Stomach (tissue), 9 donors: ENCODE results near the gene LRRC55. TPM values are rescaled to one million over a fixed set of nuclear protein-coding genes. Genes with fewer than 3 reads are reported as not detected.

Experiments
- DNase-seq, 2 donors: peaks; one replicate each; pipeline versions ENCODE4 v3.0.0 to v3.0.0-alpha.2; 2013 to 2019
- H3K27ac ChIP-seq, 5 donors: fragments of 200-600 bp in 4 of 5; sonication (generic) in 4 of 5; one replicate each; pipeline ENCODE4 v1.5.1; 2013 to 2019; ENCODE audit warnings: mild to moderate bottlenecking in 1 of 5, moderate library complexity in 1 of 5
- H3K27me3 ChIP-seq, 3 donors: fragments of 200-600 bp; sonication (generic); one replicate each; pipeline ENCODE4 v1.5.1; 2017 to 2019; ENCODE audit warnings: mixed run types in 1 of 3
- H3K36me3 ChIP-seq, 4 donors: fragments of 200-600 bp; sonication (generic); 1 replicate in 3 of 4; 2 replicates in 1 of 4; pipeline ENCODE4 v1.5.1; 2016 to 2019
- H3K4me1 ChIP-seq, 4 donors: fragments of 200-600 bp; sonication (generic); one replicate each; pipeline ENCODE4 v1.5.1; 2016 to 2019
- H3K4me3 ChIP-seq, 4 donors: fragments of 200-600 bp; sonication (generic) in 3 of 4; one replicate each; pipeline ENCODE4 v1.5.1; 2016 to 2019; ENCODE audit warnings: mild to moderate bottlenecking in 1 of 4
- H3K9me3 ChIP-seq, 4 donors: fragments of 200-600 bp; sonication (generic); one replicate each; pipeline ENCODE4 v1.5.1; 2016 to 2019
- CTCF ChIP-seq, 7 experiments: fragments of 450-650 bp in 4 of 7; fragments of 200-600 bp in 3 of 7; sonication (generic) in 3 of 7; IDR thresholded peaks; one replicate each; pipeline ENCODE4 v1.5.1; 2016 to 2019; ENCODE audit warnings: antibody characterized with exemption in 7 of 7, control low read depth in 2 of 7, mild to moderate bottlenecking in 1 of 7
- EP300 ChIP-seq: sonication (generic); formaldehyde crosslinking; IDR thresholded peaks from one replicate; pipeline ENCODE4 v1.6.1; 2017; ENCODE audit warnings: antibody characterized with exemption
- POLR2A ChIP-seq, 4 donors: fragments of 450-650 bp; IDR thresholded peaks; one replicate each; pipeline ENCODE4 v1.6.1; 2016; ENCODE audit warnings: antibody characterized with exemption in 4 of 4, control low read depth in 2 of 4, mild to moderate bottlenecking in 1 of 4, moderate library complexity in 1 of 4
- POLR2AphosphoS5 ChIP-seq, 3 donors: sonication (generic); formaldehyde crosslinking; IDR thresholded peaks; one replicate each; pipeline ENCODE4 v1.6.1; 2016; ENCODE audit warnings: antibody characterized with exemption in 3 of 3
- WGBS, 5 donors: extraction: QIAGEN DNeasy Blood & Tissue Kit in 3 of 5; methylation state at CpG; one replicate each; pipeline versions ENCODE4 v1.1.5 to v1.1.7; 2013 to 2018; 5-methylcytosine and 5-hydroxymethylcytosine counted together
- intact Hi-C: fragments of 100-400 bp; cut with DNase I; formaldehyde crosslinking; loops from one replicate; pipeline ENCODE4 v1.15.1; 2023; ENCODE audit warnings: low total_unique reads
- polyA plus RNA-seq, 3 donors: library from polyadenylated mRNA; stranded (reverse); fragments of 200-250 nt; gene quantifications; one replicate each; pipeline ENCODE4 v1.2.3, GENCODE V29; 2013
- total RNA-seq, 5 donors: library from RNA; depleted of rRNA; stranded (reverse); fragments of >200 nt; gene quantifications; one replicate each; pipeline versions ENCODE4 v1.1.0 to v1.2.3, GENCODE V29; 2014 to 2016
- donor health status: healthy with polysubstance abuse.
- donor health status: Bipolar disorder and iron deficiency.
- donor health status: healthy.

Gene LRRC55
- total and polyA plus RNA-seq, 8 donors = 0.08 to 0.73 TPM; not detected in 6

GRCh38 chr11:57157624-57158023 is 24.1 kb upstream of the LRRC55 start:
- intact Hi-C loops = no loop called here

GRCh38 chr11:57158180-57158579 is 23.6 kb upstream of the LRRC55 start:
- Histone ChIP-seq H3K9me3 (no peaks in the 10 kb centered on the region), H3K36me3 (no peaks in the 10 kb centered on the region), H3K27me3 (peaks cover 0 to 19% (median 0%) of the 10 kb centered on the region in 3 donors), H3K4me1 (peaks cover 0 to 13% (median 0%) of the 10 kb centered on the region in 4 donors), H3K4me3 (no peak overlapping the region), H3K27ac (no peak overlapping the region)
- 75 to 93% (median 76%) methylated on average over 5 of the region's 5 CpGs for WGBS, 5 donors
- DNase-seq = no peak
- intact Hi-C loops = no loop called here
- TF ChIP-seq POLR2AphosphoS5 (IDR thresholded peaks at IDR 0.05) (no peak), EP300 (no peak)

More at GRCh38 chr11:57157624-57158023, 24.1 kb upstream of the LRRC55 start:
- no peaks in the 10 kb centered on the region for H3K9me3 ChIP-seq
- DNase-seq = no peak
- 54 to 74% (median 66%) methylated on average over 3 of the region's 3 CpGs for WGBS, 5 donors
- H3K4me3 ChIP-seq = no peak overlapping the region
- H3K27me3 ChIP-seq = peaks cover 0 to 17% (median 0%) of the 10 kb centered on the region in 3 donors
- no peak overlapping the region for H3K27ac ChIP-seq
- TF ChIP-seq POLR2A (IDR thresholded peaks at IDR 0.05) = no peak
- no peak for TF ChIP-seq EP300
- no peak for TF ChIP-seq CTCF (IDR thresholded peaks at IDR 0.05)
- TF ChIP-seq POLR2AphosphoS5 (IDR thresholded peaks at IDR 0.05) = no peak
- no peaks in the 10 kb centered on the region for H3K36me3 ChIP-seq
- peaks cover 0 to 13% (median 0%) of the 10 kb centered on the region in 4 donors for H3K4me1 ChIP-seq

- Histone ChIP-seq H3K9me3 (no peaks in the 10 kb centered on the region), H3K27me3 (peaks cover 0 to 22% (median 0%) of the 10 kb centered on the region in 3 donors), H3K36me3 (no peaks in the 10 kb centered on the region), H3K27ac (no peak overlapping the region), H3K4me3 (no peak overlapping the region), H3K4me1 (peaks cover 0 to 13% (median 0%) of the 10 kb centered on the region in 4 donors)
- no peak for TF ChIP-seq CTCF (IDR thresholded peaks at IDR 0.05)
- no peak for TF ChIP-seq EP300
- TF ChIP-seq POLR2A (IDR thresholded peaks at IDR 0.05) = no peak
- no peak for TF ChIP-seq POLR2AphosphoS5 (IDR thresholded peaks at IDR 0.05)
- intact Hi-C loops = no loop called here
- DNase-seq = no peak
- WGBS, 5 donors = 73 to 91% (median 88%) methylated on average over 1 of the region's 1 CpG
Observed at GRCh38 chr11:57158599-57158998, 23.2 kb upstream of the LRRC55 start.

- no peak overlapping the region for H3K4me3 ChIP-seq
- TF ChIP-seq POLR2A (IDR thresholded peaks at IDR 0.05) (no peak), EP300 (no peak), POLR2AphosphoS5 (IDR thresholded peaks at IDR 0.05) (no peak), CTCF (IDR thresholded peaks at IDR 0.05) (no peak)
- H3K27me3 ChIP-seq = peaks cover 0 to 22% (median 0%) of the 10 kb centered on the region in 3 donors
- no peaks in the 10 kb centered on the region for H3K36me3 ChIP-seq
- DNase-seq = no peak
- intact Hi-C loops = no loop called here
- H3K27ac ChIP-seq = no peak overlapping the region
- WGBS, 5 donors = 77 to 93% (median 85%) methylated on average over 2 of the region's 2 CpGs
- no peaks in the 10 kb centered on the region for H3K9me3 ChIP-seq
- H3K4me1 ChIP-seq = peaks cover 0 to 6% (median 0%) of the 10 kb centered on the region in 4 donors
Observed at GRCh38 chr11:57160665-57161064, 21.1 kb upstream of the LRRC55 start.

- TF ChIP-seq POLR2AphosphoS5 (IDR thresholded peaks at IDR 0.05) = no peak
- TF ChIP-seq EP300 = no peak
- TF ChIP-seq POLR2A (IDR thresholded peaks at IDR 0.05) = no peak
- TF ChIP-seq CTCF (IDR thresholded peaks at IDR 0.05) = no peak
- DNase-seq = no peak
- intact Hi-C loops = no loop called here
- no peaks in the 10 kb centered on the region for H3K9me3 ChIP-seq
- 39 to 55% (median 49%) methylated on average over 5 of the region's 5 CpGs for WGBS, 5 donors
- H3K36me3 ChIP-seq = no peaks in the 10 kb centered on the region
- H3K4me1 ChIP-seq = peaks cover 0 to 3% (median 0%) of the 10 kb centered on the region in 4 donors
- no peak overlapping the region for H3K27ac ChIP-seq
- H3K4me3 ChIP-seq = no peak overlapping the region
- H3K27me3 ChIP-seq = peaks cover 0 to 18% (median 0%) of the 10 kb centered on the region in 3 donors
Observed at GRCh38 chr11:57161351-57161750, 20.4 kb upstream of the LRRC55 start.
